ENCODE data around the gene PIEZO2.

GRCh38 chr18:11155034-11155759, 5.8 kb upstream of the PIEZO2 start:
- no peak for TF ChIP-seq POLR2A (IDR thresholded peaks at IDR 0.05)
- no peak for TF ChIP-seq CTCF (IDR thresholded peaks at IDR 0.05)

Data from esophagus squamous epithelium (tissue), 4 donors.